Gastrocnemius medialis (tissue), 4 donors: ENCODE data around the gene SCMH1.

ENCODE experiments used
- CTCF ChIP-seq, 5 experiments: fragments of 450-650 bp in 3 of 5; fragments of 200-600 bp in 2 of 5; sonication (generic) in 2 of 5; IDR thresholded peaks in 4 of 5; conservative IDR thresholded peaks in 1 of 5; 1 replicate in 4 of 5; 2 replicates in 1 of 5; pipeline ENCODE4 v1.5.1; 2016 to 2019; ENCODE audit warnings: antibody characterized with exemption in 5 of 5, mild to moderate bottlenecking in 3 of 5, moderate library complexity in 3 of 5
- POLR2A ChIP-seq, 2 donors: fragments of 450-650 bp; IDR thresholded peaks; one replicate each; pipeline ENCODE4 v1.6.1; 2017; ENCODE audit warnings: antibody characterized with exemption in 2 of 2, mild to moderate bottlenecking in 2 of 2, moderate library complexity in 2 of 2

GRCh38 chr1:41028034-41028642, 214.0 kb downstream of the SCMH1 start:
- TF ChIP-seq CTCF (IDR thresholded peaks at IDR 0.05 in 4 of 5, conservative IDR thresholded peaks at IDR 0.05 in 1 of 5) (no peak), POLR2A (IDR thresholded peaks at IDR 0.05) (no peak)
